OCI-LY3 (cell line): ENCODE data around the gene ZMIZ1.

Experiments used
- CTCF ChIP-seq: fragments of 200-600, 300-600 bp; sonication (generic); IDR thresholded peaks from 2 replicates; pipeline ENCODE4 v1.5.1; 2014; ENCODE audit warnings: antibody characterized with exemption, low read length, low read depth
- EZH2phosphoT487 ChIP-seq: fragments of 200-600 bp; shearing (Covaris generic); IDR thresholded peaks from 2 replicates; pipeline ENCODE4 v1.6.1; 2018; ENCODE audit warnings: antibody characterized with exemption, mixed run types, low read depth

GRCh38 chr10:79349072-79349491, 280.3 kb downstream of the ZMIZ1 start:
- TF ChIP-seq CTCF (no peak), EZH2phosphoT487 (no peak)
